Stimulated activated CD8-positive, alpha-beta memory T cell treated with anti-CD3 and anti-CD28 coated beads, Interleukin-15, amount 100 ng/mL, for 4 hours (primary cell): ENCODE measurements around the gene CNKSR2.

Experiments used
- DNase-seq, 2 donors: peaks; one replicate each; pipeline ENCODE4 v3.0.0-alpha.2; 2020; ENCODE audit warnings: low read depth in 2 of 2

Gene CNKSR2

DNA sequence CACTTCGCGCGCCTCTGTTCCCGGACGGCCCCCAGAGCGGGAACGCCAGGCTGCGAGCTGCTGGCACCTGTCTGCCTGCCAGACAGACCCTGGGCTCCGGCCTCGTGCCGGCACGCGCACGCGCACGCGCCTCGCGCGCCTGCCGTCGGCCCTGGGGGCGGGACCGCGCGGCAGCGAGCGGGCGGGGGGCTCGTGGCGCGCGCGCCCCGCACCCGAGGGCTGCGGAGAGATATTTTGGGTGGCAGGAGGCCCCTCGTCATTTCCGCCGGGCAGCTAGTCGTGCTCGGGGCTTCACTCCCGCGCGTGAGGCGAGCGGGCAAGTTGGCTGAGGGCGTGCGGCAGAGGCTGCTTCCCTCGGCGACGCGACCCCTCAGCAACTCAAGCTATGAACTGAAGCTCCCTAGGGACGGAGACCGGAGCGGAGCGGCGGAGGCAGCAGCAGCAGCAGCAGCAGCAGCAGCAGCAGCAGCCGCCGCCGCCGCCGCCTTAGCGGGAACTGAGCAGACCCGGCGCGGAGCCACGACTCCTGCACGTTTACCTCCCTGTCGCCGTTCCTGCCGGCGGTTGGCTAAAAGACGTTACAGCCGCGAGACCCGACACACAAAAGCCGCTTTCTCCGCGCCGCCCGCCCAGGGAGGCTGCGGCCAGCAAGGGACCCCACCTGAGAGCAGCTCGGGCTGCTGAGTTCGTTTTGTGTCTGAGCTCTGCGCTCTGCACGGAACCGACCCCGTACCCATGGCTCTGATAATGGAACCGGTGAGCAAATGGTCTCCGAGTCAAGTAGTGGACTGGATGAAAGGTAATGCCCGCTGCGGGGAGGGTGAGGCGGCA is at the start of gene CNKSR2:
CNKSR2 (plus strand) TSS at position 256 of the 831 bp plus-strand sequence; CDS start at position 736, 480 bp downstream.
- peak; percentile 43 to 49 for DNase-seq

DNA sequence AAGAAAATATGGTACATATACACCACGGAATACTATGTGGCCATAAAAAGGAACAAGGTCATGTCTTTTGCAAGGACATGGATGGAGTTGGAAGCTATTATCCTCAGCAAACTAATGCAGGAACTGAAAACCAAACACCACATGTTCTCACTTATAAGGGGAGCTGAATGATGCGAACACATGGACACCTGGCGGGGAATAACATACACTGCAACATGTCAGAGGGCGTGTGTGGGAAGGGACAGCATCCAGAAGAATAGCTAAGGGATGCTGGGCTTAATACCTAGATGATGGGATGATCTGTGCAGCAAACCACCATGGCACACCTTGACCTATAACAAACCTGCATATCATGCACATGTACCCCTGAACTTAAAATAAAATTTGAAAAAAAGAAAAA is 19.5 kb upstream of the CNKSR2 start:
- DNase-seq: no peak

- DNase-seq: no peak
Observed at GRCh38 chrX:21355831-21356230, 18.4 kb upstream of the CNKSR2 start.

DNA sequence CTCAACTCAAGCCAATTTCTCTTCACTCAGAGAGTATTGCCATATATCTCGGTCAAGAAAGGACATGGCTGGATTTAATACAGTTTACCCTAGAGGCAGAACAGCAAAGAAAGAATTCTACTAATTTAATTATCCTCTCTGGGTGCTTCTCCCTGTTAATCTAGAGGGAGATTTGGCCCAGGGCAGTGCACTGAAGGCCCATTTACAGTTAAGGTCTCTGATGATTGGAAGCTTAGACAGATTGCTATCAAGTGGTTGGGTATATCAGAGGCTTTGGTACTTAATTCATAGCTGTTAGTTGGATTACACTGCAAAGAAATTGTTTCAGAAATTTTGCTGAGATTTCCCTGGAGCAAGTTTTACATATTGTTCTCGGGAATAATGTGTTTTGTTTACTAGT is 4.6 kb upstream of the CNKSR2 start:
- no peak for DNase-seq

GRCh38 chrX:21373001-21373400 is 1.2 kb upstream of the CNKSR2 start:
- no peak for DNase-seq

DNA sequence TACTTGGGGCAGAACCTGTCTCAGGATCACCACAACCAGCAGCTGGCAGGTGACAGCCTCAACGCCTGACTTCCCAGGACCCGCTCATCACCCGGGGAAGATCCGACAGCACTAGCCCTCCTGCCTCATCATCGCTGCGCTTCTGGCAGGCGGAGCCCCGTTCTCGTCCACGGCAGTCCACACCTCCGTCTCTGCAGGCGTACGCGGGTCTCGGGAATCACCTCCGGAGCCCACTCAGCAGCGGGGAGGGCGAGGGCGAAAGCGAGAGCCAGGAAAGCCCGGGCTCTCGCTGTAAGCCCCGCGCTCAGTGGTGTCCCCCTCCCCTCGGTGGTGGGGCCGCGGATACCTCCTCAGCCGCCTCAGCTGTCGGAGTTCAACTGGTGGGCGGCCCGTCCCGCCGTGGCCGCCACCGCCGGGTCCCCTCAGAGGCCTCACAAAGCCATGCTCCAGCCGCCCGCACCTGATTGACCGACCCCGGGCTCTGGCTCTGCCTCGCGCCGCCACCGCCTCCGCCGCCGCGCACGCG is 518 bp upstream of the CNKSR2 start:
- peak in 1 of 2 donors; percentile 2 for DNase-seq

DNA sequence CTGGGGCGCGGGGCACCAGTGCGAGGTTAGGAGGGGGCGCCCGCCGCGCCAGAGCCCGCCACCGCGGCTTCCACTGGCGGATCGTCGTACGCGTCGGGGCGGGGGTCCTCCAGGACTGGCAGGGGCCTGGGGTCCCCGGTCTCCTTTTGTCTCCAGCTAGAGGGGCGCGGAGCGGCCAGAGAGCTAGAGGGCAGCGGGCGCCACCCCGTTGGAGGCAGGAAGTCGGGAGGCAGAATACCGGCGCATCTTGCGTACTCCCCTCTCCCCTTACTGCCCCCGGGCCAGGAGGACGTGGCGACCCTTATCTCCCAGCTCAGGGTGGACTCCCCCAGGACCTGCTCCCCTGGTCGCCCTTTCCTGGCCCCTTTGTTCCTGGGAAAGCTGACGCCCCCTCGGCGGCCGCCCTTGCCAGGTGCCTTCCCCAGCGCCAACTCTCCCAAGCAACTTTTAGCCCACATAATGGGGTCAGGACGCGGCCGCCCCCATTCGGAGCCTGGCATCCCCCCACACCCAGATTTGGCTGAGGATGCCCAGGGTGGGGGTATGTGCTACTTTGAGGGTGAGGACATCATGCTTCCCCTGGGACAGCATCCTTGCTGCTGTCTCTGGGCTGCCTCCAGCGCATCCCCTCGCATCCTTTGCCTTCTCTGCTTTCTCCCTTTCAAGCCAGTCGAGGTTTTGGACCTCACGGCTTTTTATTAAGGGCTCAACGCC is 933 bp downstream of the CNKSR2 start:
- DNase-seq: no peak

DNA sequence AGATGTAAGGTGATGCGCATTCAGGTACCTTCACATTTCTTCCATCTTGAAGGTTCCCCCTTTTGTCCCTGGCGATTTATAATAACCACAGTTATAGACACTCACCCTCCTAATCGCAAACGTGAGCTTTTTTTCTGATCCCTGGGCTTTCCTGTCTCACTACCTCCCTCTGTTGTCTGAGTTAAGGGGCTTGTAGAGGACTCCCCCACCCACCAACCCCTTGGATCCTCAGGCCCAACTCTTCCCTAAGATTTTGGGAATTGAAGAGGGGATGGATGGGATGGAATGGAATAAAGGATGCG is 1.4 kb downstream of the CNKSR2 start:
- DNase-seq: no peak

DNA sequence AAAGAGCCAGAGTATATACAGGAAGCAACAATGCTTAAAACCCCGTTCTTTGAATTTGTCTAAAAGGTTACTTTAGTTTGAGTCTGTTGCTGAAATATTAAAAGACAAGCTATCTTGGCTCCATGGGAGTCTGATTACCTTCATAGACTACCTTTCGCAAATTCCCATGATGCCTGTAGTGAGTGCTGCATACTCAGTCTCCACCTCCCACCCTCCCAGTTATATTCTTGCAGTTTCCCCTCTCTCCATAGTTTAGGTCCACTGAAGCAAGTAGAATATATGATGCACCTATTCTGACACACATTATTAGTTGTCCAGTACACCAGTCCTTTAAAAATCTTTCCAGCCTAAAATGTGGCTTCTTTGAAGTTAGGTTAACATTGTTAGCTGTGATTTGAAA is 2.4 kb downstream of the CNKSR2 start:
- DNase-seq: no peak

GRCh38 chrX:21379991-21380390 is 5.8 kb downstream of the CNKSR2 start:
- no peak for DNase-seq

- DNase-seq: no peak
Observed at GRCh38 chrX:21382715-21383114, 8.5 kb downstream of the CNKSR2 start.

- DNase-seq: no peak
Observed at GRCh38 chrX:21383546-21383945, 9.3 kb downstream of the CNKSR2 start.

DNA sequence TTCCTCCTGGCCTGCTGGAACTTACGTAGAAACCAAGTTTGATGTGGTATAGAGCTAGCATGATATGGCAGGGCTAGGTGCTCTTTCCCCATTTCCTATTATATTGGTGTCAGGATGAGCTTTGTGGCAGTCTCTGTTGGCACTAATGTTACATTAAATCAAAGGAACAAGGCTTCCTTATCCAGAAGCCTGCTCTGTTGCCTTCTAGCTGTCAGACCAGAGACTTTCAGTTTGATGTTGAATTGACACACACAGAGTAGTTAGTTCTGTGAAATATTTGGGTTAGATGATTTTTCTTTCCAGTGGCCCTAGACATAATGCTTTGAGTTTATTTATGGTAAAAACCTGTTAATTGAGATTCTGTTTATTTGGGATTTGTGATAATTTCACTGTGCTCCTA is 10.0 kb downstream of the CNKSR2 start:
- DNase-seq: no peak

DNA sequence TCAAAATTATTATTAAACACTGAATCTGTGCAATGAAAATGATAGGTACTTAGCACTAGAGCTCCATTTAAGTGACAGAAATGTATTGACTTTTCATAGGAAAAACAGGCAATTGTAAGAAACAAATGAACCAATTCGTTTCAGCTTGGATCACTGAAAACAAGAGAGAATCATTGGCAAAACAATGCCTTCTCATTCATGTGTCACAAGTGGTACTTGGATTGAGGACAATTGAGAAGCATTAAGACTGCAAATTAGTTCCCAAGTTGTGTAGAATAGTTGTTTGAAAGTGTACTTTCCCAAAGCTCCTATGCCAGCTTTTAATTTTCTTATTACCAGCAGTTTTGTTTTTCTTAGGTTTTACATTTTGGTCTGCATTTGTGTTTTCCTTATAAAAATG is 20.6 kb downstream of the CNKSR2 start:
- DNase-seq: no peak

DNA sequence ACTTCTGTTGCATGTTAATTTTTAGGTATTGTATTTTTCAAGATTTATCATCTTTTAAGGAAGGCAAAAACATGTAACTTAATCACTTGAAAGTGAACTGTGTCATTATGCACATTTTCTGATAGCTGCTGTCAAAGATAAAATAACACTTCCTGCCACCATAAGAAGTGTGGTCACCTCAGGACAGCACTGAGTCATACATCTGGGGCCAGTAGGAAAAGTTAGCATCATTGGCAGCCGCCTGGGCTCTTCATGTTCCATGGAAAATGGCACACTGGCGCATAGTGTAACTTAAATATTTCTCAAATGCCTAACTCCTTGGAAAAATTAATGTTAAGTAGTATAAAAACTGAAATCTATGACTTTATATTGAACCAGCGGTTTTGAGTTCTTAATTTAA is 24.2 kb downstream of the CNKSR2 start:
- no peak for DNase-seq

DNA sequence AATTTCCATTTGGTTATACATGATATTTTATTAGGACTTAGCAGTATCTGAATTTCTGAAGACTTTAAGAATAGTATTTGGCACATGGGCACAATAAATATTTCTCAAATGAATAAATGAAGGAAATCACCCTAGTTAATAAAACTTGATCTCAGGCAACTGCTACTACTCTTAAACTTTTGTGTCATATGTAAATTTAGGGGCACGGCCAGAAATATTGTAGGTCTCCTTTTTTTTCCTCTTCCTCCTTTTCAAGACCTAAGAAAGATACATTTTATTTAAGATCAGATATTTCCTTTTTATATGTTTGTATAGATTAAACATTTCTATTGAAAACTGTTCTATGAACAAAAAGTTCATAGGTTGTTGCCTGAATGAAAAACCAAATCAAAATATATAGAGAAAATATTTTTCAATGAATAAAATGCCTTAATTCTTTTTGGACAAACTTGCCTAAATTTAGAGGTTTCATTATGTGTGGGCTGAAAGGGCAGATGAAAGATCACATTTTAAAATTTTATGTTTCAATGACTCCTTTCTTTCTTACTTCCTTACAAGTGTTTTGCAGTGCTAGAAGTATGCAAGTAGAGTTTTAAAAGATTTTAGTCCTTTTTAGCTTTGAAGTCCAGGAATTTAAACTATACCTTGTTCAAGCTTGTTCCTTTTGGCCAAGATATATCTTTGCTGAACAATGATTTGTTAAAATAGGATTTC is 26.3 kb downstream of the CNKSR2 start:
- DNase-seq: no peak

DNA sequence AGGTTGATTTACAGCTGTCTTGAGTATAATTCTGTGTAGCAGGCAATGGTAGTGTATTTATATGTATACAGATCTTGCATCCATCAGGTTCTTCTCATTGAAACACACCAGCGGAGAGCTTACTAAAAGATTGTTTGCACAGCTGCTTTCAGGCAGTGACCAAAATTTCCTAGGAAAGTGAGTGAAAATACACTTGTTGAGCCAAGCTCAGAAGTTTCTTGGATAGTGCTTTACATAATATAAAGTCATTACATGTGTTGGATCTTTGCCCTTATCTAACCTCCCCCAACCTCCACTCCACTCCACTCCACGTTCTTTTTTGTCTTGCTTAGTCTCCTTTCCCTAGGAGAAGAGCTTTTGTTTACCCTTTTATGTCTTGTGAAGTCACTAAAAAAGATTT is 34.1 kb downstream of the CNKSR2 start:
- no peak for DNase-seq

DNA sequence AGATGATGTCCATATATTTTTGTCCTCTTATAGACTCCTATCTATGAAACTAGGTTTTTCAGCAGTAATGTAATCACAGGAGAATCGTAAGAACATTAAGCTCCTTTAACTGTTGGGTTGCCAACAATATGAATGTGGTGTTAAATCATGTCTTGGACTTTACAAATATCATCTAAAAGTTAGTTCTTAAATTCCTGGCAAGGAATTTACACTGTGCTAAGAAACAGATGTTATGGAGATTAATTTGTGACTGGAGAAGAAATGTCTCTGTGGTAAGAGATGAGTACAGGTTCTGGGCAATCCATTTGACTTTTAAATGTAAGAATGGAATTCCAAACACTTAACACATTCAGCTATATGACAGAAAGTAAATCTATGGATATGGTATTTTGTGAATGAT is 34.6 kb downstream of the CNKSR2 start:
- no peak for DNase-seq

DNA sequence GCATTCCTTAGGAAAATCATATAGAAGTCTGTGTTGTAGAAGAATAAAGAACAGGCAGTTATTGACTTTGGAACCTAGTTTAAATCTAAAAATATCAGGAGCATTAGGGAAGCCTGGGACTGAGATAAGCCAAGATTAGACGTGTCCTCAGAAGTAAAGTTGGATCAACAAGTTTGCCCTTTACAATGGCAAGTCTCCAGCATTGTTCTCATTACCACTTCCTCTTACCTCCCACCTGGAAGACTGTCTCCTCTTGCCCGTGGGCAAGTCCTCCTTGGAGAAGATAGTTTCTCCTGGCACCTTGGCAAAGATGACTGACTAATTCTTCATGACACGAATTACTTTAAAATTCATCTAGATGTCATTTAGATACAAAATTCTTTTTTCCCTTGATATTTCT is 37.8 kb downstream of the CNKSR2 start:
- no peak for DNase-seq

DNA sequence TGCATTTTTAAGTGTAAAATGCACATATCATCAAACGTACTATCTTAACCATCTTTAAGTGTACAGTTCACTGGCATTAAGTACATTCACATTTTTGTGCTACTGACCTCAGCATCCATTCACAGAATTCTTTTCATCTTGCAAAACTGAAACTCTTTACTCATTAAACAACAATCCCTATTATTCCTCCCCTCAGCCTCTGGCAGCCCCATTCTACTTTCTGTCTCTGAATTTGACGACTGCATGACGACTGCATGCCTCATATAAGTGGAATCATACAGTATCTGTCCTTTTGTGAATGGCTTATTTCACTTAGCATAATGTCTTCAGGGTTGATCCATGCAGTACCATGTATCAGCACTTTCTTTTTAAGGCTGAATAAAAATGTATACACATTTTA is 38.7 kb downstream of the CNKSR2 start:
- no peak for DNase-seq

DNA sequence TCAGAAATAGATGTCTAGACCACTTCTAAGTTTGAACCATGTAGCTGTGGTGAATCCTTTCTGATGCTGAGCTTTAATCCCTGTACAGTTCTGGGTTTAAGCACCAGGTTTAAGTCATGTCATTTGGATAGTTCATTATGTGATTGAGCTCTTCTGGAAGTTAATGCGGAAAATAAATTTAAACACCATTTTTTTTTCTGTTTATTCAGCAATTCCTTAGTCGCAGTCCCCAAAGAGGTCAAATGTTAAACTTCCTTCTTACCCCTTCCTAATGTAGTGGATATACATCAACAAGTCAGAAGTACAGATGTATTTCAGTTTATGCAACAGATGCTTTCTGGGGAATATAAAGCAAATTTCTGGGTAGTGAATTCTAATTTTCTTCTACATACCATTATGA is 52.9 kb downstream of the CNKSR2 start:
- DNase-seq: no peak

GRCh38 chrX:21437036-21437435 is 62.8 kb downstream of the CNKSR2 start:
- no peak for DNase-seq

- DNase-seq: no peak
Observed at GRCh38 chrX:21438792-21439191, 64.6 kb downstream of the CNKSR2 start.
